SKM-1 treated with dmso at 0.1 percent for 144 hours (cell line): ENCODE measurements around the gene IFIT1B.
"Not testable (repeated sequence)": the region's sequence is repeated elsewhere in the genome, so short reads cannot be mapped to it uniquely, and the experiment has no call there.

Experiments used
- DNase-seq: peaks from one replicate; lab custom pipeline; 2025; ENCODE audit not compliant: unreplicated experiment; lab: John Stamatoyannopoulos, UW

IFIT1B gene

DNA sequence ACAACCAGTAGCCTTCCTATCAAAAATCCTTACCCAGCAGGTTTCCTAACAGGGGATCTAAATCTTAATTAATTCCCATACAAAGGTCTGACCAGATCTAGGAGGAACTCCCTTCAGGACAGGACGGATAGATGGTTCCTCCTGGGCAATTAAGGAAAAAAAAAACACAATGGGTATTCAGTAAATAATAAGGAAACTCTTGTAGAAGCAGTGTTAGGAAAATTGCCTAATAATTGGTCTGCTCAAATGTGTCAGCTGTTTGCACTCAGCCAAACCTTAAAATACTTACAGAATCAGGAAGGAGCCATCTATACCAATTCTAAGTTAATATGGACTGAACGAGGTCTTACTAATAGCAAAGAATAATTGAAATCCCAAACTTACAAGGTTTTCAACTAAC is 33.3 kb downstream of the IFIT1B start:
- not testable (repeated sequence) for DNase-seq

DNA sequence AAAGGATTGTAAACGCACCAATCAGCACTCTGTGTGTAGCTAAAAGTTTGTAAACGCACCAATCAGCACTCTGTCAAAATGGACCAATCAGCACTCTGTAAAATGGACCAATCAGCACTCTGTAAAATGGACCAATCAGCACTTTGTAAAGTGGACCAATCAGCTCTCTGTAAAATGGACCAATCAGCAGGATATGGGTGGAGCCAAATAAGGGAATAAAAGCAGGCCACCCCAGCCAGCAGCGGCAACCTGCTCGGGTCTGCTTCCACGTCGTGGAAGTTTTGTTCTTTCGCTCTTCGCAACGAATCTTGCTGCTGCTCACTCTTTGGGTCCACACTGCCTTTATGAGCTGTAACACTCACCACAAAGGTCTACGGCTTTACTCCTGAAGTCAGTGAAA is 34.4 kb downstream of the IFIT1B start:
- not testable (repeated sequence) for DNase-seq

DNA sequence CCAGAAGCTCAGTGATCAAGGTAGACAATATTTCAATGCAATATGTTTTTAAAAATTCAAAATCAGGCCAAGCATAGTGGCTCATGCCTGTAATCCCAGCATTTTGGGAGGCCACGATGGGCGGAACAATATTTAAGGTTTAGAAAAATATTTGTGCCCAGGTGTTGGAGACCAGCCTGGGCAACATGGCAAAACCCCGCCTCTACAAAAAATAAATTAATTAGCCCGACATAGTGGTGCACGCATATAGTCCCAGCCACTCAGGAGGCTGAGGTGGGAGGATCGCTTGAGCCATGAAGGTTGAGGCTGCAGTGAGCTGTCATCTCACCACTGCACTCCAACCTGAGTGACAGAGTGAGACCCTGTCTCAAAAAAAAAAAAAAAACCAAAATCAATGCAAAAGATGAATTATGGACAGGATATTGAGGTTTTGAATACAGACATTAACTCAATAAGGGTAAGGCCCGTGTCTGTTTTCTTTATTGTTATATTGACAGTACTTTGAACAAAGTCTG is 35.6 kb downstream of the IFIT1B start:
- no peak for DNase-seq

- DNase-seq = peak; percentile 80
These were observed 36.5 kb downstream of the IFIT1B start, which contains the start of gene IFIT5 for GRCh38 chr10:89414146-89414878. IFIT5 (plus strand) TSS chr10:89414568; CDS start chr10:89414799, 231 bp downstream.

DNA sequence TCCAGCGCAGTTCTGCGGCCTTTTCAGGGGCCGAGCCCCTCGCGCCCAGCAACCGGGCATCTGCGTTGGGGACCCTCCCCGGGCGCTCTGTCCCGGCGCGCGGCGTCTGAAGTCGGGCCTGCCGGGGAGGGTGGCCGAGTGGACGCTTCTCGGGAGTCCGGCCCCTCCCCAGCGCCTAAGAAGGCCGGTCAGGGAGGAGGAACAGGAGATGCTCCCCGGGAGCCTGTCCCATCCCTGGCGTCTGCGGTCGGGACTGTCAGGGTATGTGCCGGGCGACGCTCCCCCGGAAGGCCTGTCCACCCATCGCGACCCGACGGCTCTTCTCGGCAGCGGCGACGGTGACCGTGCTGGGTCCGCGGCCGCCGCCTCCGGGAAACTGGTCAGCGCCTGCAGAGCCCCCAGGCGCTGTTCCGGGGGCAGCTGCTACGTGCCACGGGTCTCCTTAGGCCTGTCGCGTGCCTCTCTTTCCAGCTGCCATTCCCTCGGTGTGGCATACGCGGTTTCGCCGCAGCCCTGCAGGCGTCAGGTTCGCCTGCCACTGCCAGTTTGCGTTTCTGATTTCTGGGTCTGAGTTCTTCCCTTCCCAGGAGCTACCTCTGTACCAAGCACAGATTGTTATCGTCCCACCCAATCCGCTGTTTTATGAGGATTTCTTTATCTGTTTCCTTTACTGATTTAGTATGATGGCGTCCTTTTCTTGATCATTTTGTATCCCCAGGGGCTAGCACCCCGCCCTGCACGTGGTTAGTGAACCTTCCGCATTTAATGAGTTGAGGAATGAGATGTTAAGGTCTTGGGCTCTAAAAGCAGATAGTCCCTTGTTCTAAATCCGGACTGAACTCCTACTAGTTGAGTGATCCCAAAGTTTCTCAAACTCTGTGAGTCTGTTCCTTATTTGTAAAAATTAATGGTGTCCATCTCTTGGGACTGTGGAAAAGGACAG is 37.3 kb downstream of the IFIT1B start:
- no peak for DNase-seq

DNA sequence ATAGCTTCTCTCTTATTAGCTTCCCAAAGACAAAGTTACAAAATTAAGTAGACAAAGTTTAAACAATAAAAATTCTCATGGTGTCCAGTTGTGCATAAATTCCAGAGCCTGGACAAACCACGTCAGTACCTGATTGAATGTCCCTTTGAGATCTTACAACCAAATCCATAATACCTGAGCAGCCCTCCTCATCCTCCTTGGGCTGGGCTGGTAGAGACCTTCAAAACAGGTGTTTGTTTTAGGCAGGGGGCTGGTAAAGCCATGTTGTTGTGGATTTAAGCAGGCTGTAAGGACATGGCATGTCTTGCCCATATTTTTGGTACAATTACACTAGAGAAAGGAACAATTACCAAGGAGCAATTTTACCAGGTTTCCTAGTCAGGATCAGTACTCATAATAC is 38.6 kb downstream of the IFIT1B start:
- DNase-seq = no peak

DNA sequence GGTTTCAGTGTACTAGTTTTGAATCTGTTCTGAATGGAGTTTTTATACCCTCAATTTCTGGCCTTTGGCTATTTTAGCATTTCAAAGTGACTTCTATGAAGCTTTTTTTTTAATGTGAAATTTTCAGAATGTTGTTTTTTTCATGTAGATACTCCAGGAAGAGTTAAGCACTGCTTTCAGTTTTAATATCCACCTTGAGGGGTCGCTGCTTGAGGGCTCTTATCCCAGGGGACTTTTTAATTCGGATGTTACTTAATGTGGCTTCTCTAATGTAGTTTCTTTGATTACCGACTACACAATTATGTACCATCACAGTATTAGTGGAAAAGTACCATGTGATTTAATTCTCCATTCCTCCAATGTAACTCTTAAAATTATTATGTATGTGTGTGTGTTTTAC is 41.7 kb downstream of the IFIT1B start:
- no peak for DNase-seq

DNA sequence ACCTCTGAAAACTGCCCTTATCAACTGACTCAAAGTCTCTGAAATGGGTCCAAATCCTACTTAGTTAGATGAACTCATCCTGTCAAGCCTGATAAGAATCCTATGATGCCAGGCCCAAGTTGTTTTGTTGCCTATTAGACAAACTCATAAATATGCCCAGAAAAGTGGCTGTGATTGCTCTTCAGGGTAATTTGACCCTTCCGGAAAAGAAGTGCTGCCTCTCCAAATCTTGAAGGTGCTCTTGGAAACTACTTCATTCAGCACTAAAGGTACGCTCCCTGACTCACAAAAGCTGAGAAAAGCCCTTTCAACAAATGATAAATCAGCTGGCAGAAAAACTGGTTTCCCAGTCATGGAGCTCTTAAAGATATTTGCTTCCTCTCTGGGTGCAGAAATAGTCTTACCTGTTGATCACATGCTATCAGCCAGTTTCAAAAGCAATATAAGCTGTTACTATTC is 43.2 kb downstream of the IFIT1B start:
- DNase-seq = no peak

GRCh38 chr10:89425000-89425399 is 47.1 kb downstream of the IFIT1B start:
- no peak for DNase-seq

GRCh38 chr10:89426230-89426868 is 48.5 kb downstream of the IFIT1B start:
- peak; percentile 32 for DNase-seq

DNA sequence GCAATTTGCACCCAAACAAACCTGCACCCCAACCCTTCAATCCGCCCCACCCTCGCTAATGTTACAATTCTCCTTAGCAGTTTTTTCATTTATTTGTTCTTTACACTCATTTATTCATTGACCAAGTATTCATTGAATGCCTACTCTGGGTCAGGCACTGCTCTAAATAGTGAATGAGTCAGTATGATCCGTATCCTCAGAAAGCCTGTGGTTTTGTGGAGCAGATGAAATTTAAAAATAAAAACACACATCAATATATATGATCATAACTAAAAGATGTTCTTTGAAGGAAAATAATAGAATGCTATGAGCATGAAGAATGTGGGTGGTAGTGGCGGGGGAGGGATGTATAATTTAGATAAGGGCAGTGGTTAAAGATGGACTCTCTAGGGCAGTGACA is 49.8 kb downstream of the IFIT1B start:
- DNase-seq = no peak

GRCh38 chr10:89428877-89429276 is 51.0 kb downstream of the IFIT1B start:
- DNase-seq = no peak

- no peak for DNase-seq
These were observed 54.1 kb downstream of the IFIT1B start for GRCh38 chr10:89431977-89432376.
